ACC112 (cell line): ENCODE data around the gene AK2.
"Not testable (repeated sequence)": the region's sequence is repeated elsewhere in the genome, so short reads cannot be mapped to it uniquely, and the experiment has no call there.

Experiments
- H2AFZ ChIP-seq: fragments of 200-600 bp; sonication (generic); one replicate; pipeline ENCODE4 v1.6.0; 2017; ENCODE audit warnings: antibody characterized with exemption, low read length; ENCODE audit not compliant: unreplicated experiment
- H3K27ac ChIP-seq: fragments of 200-600 bp; sonication (generic); 2 replicates; pipeline ENCODE4 v1.5.1; 2014; ENCODE audit warnings: low read depth, mild to moderate bottlenecking, antibody characterized with exemption, low read length, moderate library complexity
- H3K27me3 ChIP-seq: fragments of 200-600 bp; sonication (generic); 2 replicates; pipeline ENCODE4 v1.6.1; 2014; ENCODE audit warnings: mild to moderate bottlenecking, antibody characterized with exemption, low read length, moderate library complexity, mixed read lengths; ENCODE audit not compliant: insufficient read depth
- H3K36me3 ChIP-seq: fragments of 200-600 bp; sonication (generic); 2 replicates; pipeline ENCODE4 v1.6.1; 2016; ENCODE audit warnings: mild to moderate bottlenecking, antibody characterized with exemption, low read length, moderate library complexity, mixed read lengths; ENCODE audit not compliant: insufficient read depth
- H3K4me1 ChIP-seq: fragments of 200-600 bp; sonication (generic); one replicate; pipeline ENCODE4 v1.6.1; 2016; ENCODE audit warnings: low read length, mixed read lengths; ENCODE audit not compliant: insufficient read depth, unreplicated experiment, control insufficient read depth
- H3K4me3 ChIP-seq: fragments of 200-600 bp; sonication (generic); 2 replicates; pipeline ENCODE4 v1.5.1; 2014; ENCODE audit warnings: mild to moderate bottlenecking, low read depth, low read length
- H3K79me2 ChIP-seq: fragments of 200-600 bp; sonication (generic); one replicate; pipeline ENCODE4 v1.6.0; 2016; ENCODE audit warnings: low read length; ENCODE audit not compliant: control insufficient read depth, unreplicated experiment, insufficient read depth

Gene AK2

GRCh38 chr1:33072707-33073106 is 36.0 kb upstream of the AK2 start:
- Histone ChIP-seq H3K4me1 (peaks cover 13% of the 10 kb centered on the region), H3K4me3 (no peak overlapping the region), H3K79me2 (no peaks in the 10 kb centered on the region), H2AFZ (no peak overlapping the region), H3K27me3 (0 out of 2 replicates have a peak, but pooled peaks cover 5% of the 10 kb centered on the region), H3K36me3 (no peaks in the 10 kb centered on the region), H3K27ac (no peak overlapping the region)

GRCh38 chr1:33070628-33071027 is 33.9 kb upstream of the AK2 start:
- Histone ChIP-seq H2AFZ (no peak overlapping the region), H3K4me3 (no peak overlapping the region), H3K27me3 (0 out of 2 replicates have a peak, but pooled peaks cover 5% of the 10 kb centered on the region), H3K79me2 (no peaks in the 10 kb centered on the region), H3K36me3 (no peaks in the 10 kb centered on the region), H3K27ac (no peak overlapping the region), H3K4me1 (peaks cover 13% of the 10 kb centered on the region)

GRCh38 chr1:33068108-33068507 is 31.4 kb upstream of the AK2 start:
- H3K4me3 ChIP-seq, H3K4me1 ChIP-seq, H3K36me3 ChIP-seq, H2AFZ ChIP-seq, H3K27me3 ChIP-seq, H3K27ac ChIP-seq, H3K79me2 ChIP-seq: not testable (repeated sequence)

GRCh38 chr1:33066477-33066876 is 29.8 kb upstream of the AK2 start:
- H3K36me3 ChIP-seq, H2AFZ ChIP-seq, H3K4me3 ChIP-seq, H3K79me2 ChIP-seq, H3K27ac ChIP-seq, H3K4me1 ChIP-seq, H3K27me3 ChIP-seq: not testable (repeated sequence)

DNA sequence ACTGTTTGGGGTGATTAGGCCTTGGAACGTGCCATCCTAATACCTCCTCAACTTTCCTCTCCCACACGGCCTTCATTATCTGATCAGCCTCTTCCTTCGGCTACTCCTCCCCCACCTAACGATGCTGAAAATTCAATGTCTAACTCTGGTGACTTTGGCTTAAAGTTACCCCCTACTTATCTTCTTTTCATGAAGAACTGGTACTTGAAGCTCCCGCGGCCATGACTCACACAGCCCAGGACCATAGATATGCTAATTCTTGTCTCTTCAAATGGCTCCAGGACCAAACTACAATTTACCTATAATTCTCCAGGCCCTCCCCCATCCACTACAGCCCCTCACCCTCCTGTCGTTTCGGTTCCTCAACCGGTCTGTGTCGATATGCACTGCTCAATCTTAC is 28.6 kb upstream of the AK2 start:
- H3K4me1 ChIP-seq: peaks cover 4% of the 10 kb centered on the region
- no peaks in the 10 kb centered on the region for H3K27me3 ChIP-seq
- no peaks in the 10 kb centered on the region for H3K36me3 ChIP-seq
- no peak overlapping the region for H2AFZ ChIP-seq
- H3K79me2 ChIP-seq: no peaks in the 10 kb centered on the region
- H3K27ac ChIP-seq: no peak overlapping the region
- no peak overlapping the region for H3K4me3 ChIP-seq

DNA sequence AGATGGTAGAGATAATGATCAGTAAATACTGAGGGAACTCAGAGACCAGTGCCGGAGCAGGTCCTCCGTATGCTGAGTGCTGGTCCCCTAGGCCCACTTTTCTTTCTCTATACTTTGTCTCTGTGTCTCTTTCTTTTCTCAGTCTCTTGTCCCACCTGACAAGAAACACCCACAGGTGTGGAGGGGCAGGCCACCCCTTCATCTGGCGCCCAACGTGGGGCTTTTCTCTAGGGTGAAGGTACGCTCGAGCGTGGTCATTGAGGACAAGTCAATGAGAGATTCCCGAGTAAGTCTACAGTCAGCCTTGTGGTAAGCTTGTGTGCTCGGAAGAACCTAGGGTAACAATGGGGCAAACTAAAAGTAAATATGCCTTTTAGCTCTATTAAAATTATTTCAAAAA is 27.6 kb upstream of the AK2 start:
- not testable (repeated sequence) for H3K79me2 ChIP-seq, H3K36me3 ChIP-seq, H3K4me1 ChIP-seq, H2AFZ ChIP-seq, H3K27me3 ChIP-seq, H3K27ac ChIP-seq, H3K4me3 ChIP-seq

- Histone ChIP-seq H3K36me3 (no peaks in the 10 kb centered on the region), H3K79me2 (no peaks in the 10 kb centered on the region), H3K27me3 (no peaks in the 10 kb centered on the region), H3K4me1 (peaks cover 4% of the 10 kb centered on the region), H3K4me3 (no peak overlapping the region), H3K27ac (no peak overlapping the region), H2AFZ (no peak overlapping the region)
Observed at GRCh38 chr1:33061834-33062233, 25.2 kb upstream of the AK2 start.

DNA sequence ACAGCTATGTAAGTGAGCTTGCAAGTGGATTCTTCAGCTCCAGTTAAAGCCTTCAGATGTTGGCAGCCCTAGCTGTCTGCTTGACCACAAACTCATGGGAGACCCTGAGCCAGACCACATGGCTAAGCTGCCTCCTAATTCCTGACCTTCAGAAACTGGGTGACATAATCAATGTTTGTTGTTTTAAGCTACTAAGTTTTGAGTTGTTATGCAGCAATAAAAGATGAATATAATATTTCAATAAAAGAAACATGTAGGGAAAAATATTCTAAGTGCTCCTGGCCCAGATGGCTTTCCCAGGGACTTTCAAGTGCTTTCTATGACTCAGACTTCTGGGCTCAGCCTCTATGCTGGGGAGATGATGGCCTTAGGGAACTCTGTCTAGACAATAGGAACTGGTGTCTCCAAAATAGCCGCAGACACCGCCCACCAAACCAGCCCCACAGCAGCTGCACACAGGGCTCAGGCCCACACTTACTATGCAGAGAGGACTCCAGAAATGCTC is 23.9 kb upstream of the AK2 start:
- H3K79me2 ChIP-seq: no peaks in the 10 kb centered on the region
- H2AFZ ChIP-seq: no peak overlapping the region
- no peaks in the 10 kb centered on the region for H3K36me3 ChIP-seq
- peaks cover 4% of the 10 kb centered on the region for H3K4me1 ChIP-seq
- no peak overlapping the region for H3K4me3 ChIP-seq
- no peak overlapping the region for H3K27ac ChIP-seq
- H3K27me3 ChIP-seq: no peaks in the 10 kb centered on the region

- H3K79me2 ChIP-seq: no peaks in the 10 kb centered on the region
- no peak overlapping the region for H3K27ac ChIP-seq
- H2AFZ ChIP-seq: no peak overlapping the region
- H3K4me1 ChIP-seq: peaks cover 8% of the 10 kb centered on the region
- H3K4me3 ChIP-seq: no peak overlapping the region
- no peaks in the 10 kb centered on the region for H3K36me3 ChIP-seq
- H3K27me3 ChIP-seq: no peaks in the 10 kb centered on the region
Observed at GRCh38 chr1:33057095-33057494, 20.4 kb upstream of the AK2 start.

GRCh38 chr1:33056426-33056825 is 19.7 kb upstream of the AK2 start:
- H3K27me3 ChIP-seq: no peaks in the 10 kb centered on the region
- H3K36me3 ChIP-seq: no peaks in the 10 kb centered on the region
- no peak overlapping the region for H3K4me3 ChIP-seq
- no peak overlapping the region for H3K27ac ChIP-seq
- H3K4me1 ChIP-seq: peaks cover 8% of the 10 kb centered on the region
- H2AFZ ChIP-seq: no peak overlapping the region
- no peaks in the 10 kb centered on the region for H3K79me2 ChIP-seq

GRCh38 chr1:33055210-33056008 is 18.7 kb upstream of the AK2 start:
- no peak overlapping the region for H3K27ac ChIP-seq
- H3K27me3 ChIP-seq: no peaks in the 10 kb centered on the region
- H3K36me3 ChIP-seq: no peaks in the 10 kb centered on the region
- H2AFZ ChIP-seq: no peak overlapping the region
- no peaks in the 10 kb centered on the region for H3K79me2 ChIP-seq
- H3K4me1 ChIP-seq: peaks cover 8% of the 10 kb centered on the region
- no peak overlapping the region for H3K4me3 ChIP-seq
